Hepatocyte (in vitro differentiated cells): ENCODE measurements around the gene ALK. TPM values are rescaled to one million over a fixed set of nuclear protein-coding genes. Genes with fewer than 3 reads are reported as not detected.

Source experiments
- DNase-seq: peaks from one replicate; pipeline ENCODE4 v3.0.0-alpha.2; 2016; ENCODE audit warnings: low spot score
- H2AFZ ChIP-seq: fragments of 200-600 bp; sonication (generic); 2 replicates; pipeline ENCODE4 v1.6.0; 2016; ENCODE audit warnings: antibody characterized with exemption, mild to moderate bottlenecking
- H3K27ac ChIP-seq: fragments of 200-600 bp; sonication (generic); 2 replicates; pipeline ENCODE4 v1.5.1; 2016; ENCODE audit warnings: mild to moderate bottlenecking
- H3K27me3 ChIP-seq: fragments of 200-600 bp; sonication (generic); 2 replicates; pipeline ENCODE4 v1.6.1; 2016
- H3K36me3 ChIP-seq: fragments of 200-600 bp; sonication (generic); replicated peaks from 2 replicates; pipeline ENCODE4 v1.5.1; 2016; ENCODE audit warnings: low read depth; ENCODE audit not compliant: insufficient read depth
- H3K4me1 ChIP-seq: fragments of 200-600 bp; sonication (generic); 2 replicates; pipeline ENCODE4 v1.5.1; 2016; ENCODE audit warnings: mild to moderate bottlenecking, moderate library complexity; ENCODE audit not compliant: insufficient read depth
- H3K4me2 ChIP-seq: fragments of 200-600 bp; sonication (generic); 2 replicates; pipeline ENCODE4 v1.6.0; 2016
- H3K4me3 ChIP-seq: fragments of 200-600 bp; sonication (generic); 2 replicates; pipeline ENCODE4 v1.5.1; 2016; ENCODE audit warnings: mild to moderate bottlenecking
- H3K79me2 ChIP-seq: fragments of 200-600 bp; sonication (generic); 2 replicates; pipeline ENCODE4 v1.6.0; 2017; ENCODE audit warnings: mild to moderate bottlenecking
- H3K9me2 ChIP-seq: fragments of 200-600 bp; sonication (generic); replicated peaks from 2 replicates; pipeline ENCODE4 v1.6.0; 2017; ENCODE audit warnings: mild to moderate bottlenecking; ENCODE audit not compliant: insufficient read depth
- H3K9me3 ChIP-seq: fragments of 200-600 bp; sonication (generic); 2 replicates; pipeline ENCODE4 v1.5.1; 2016; ENCODE audit warnings: low read depth, mild to moderate bottlenecking
- H4K20me1 ChIP-seq: fragments of 200-600 bp; sonication (generic); 2 replicates; pipeline ENCODE4 v1.6.0; 2016; ENCODE audit warnings: mild to moderate bottlenecking; ENCODE audit not compliant: insufficient read depth, poor library complexity, severe bottlenecking
- CTCF ChIP-seq: fragments of 200-600 bp; sonication (generic); IDR thresholded peaks from 2 replicates; pipeline ENCODE4 v1.5.1; 2016; ENCODE audit warnings: antibody characterized with exemption, mild to moderate bottlenecking; ENCODE audit not compliant: poor library complexity
- EZH2 ChIP-seq: fragments of 200-600 bp; sonication (generic); IDR thresholded peaks from 2 replicates; pipeline ENCODE4 v1.6.1; 2016; ENCODE audit warnings: antibody characterized with exemption, mild to moderate bottlenecking, borderline replicate concordance
- EZH2phosphoT487 ChIP-seq: fragments of 200-600 bp; sonication (generic); IDR thresholded peaks from one replicate; pipeline ENCODE4 v1.6.1; 2018; ENCODE audit warnings: antibody characterized with exemption, mild to moderate bottlenecking, low read depth, moderate library complexity; ENCODE audit not compliant: unreplicated experiment, severe bottlenecking
- WGBS: methylation state at CpG from one replicate; pipeline ENCODE4 v1.1.6; 2016; ENCODE audit warnings: low lambda C conversion rate; ENCODE audit errors: missing lambda C conversion rate; 5-methylcytosine and 5-hydroxymethylcytosine counted together
- polyA plus RNA-seq: library from polyadenylated mRNA; unstranded; fragments of >200 nt; fragmentation: Nextera tagmentation; extraction: Ambion mirVana; gene quantifications from 2 replicates; pipeline ENCODE4 v1.2.1, GENCODE V29; 2016
- total RNA-seq: library from RNA; depleted of rRNA; stranded (reverse); fragments of >200 nt; gene quantifications from 2 replicates; pipeline ENCODE4 v1.2.3, GENCODE V29; 2014

The ALK gene
- total and polyA plus RNA-seq, 2 experiments from 2014 or later = 0.16 to 0.27 TPM

GRCh38 chr2:29940706-29941105 lies 19.3 kb upstream of the ALK start:
- no peaks in the 10 kb centered on the region for H3K36me3 ChIP-seq
- H3K27ac ChIP-seq = peak overlapping the region; percentile 37
- H4K20me1 ChIP-seq = no peaks in the 10 kb centered on the region
- no peak overlapping the region for H3K4me3 ChIP-seq
- peak; percentile 75 for DNase-seq
- 40% methylated on average over 5 of the region's 5 CpGs for whole genome bisulfite sequencing
- no peaks in the 10 kb centered on the region for H3K9me2 ChIP-seq
- H2AFZ ChIP-seq = no peak overlapping the region
- no peaks in the 10 kb centered on the region for H3K27me3 ChIP-seq
- no peaks in the 10 kb centered on the region for H3K79me2 ChIP-seq
- no peak overlapping the region for H3K4me2 ChIP-seq
- TF ChIP-seq EZH2 = no peak
- TF ChIP-seq CTCF = no peak
- no peak for TF ChIP-seq EZH2phosphoT487
- H3K4me1 ChIP-seq = no peaks in the 10 kb centered on the region
- no peaks in the 10 kb centered on the region for H3K9me3 ChIP-seq

- Histone ChIP-seq H3K27ac (no peak overlapping the region), H3K36me3 (no peaks in the 10 kb centered on the region), H3K4me1 (no peaks in the 10 kb centered on the region), H3K9me2 (no peaks in the 10 kb centered on the region), H3K79me2 (no peaks in the 10 kb centered on the region), H3K4me2 (no peak overlapping the region), H3K27me3 (no peaks in the 10 kb centered on the region), H2AFZ (no peak overlapping the region), H3K9me3 (no peaks in the 10 kb centered on the region), H3K4me3 (no peak overlapping the region), H4K20me1 (no peaks in the 10 kb centered on the region)
- DNase-seq = no peak
- TF ChIP-seq EZH2 = no peak
- TF ChIP-seq EZH2phosphoT487 = no peak
- TF ChIP-seq CTCF = no peak
- WGBS = 68% methylated on average over 8 of the region's 8 CpGs
Measured at GRCh38 chr2:29936020-29936419, 14.6 kb upstream of the ALK start.

GRCh38 chr2:29931818-29932217 lies 10.4 kb upstream of the ALK start:
- no peak overlapping the region for H3K4me2 ChIP-seq
- no peak for DNase-seq
- H2AFZ ChIP-seq = no peak overlapping the region
- no peaks in the 10 kb centered on the region for H4K20me1 ChIP-seq
- WGBS = 79% methylated on average over 1 of the region's 1 CpG
- no peaks in the 10 kb centered on the region for H3K36me3 ChIP-seq
- H3K9me2 ChIP-seq = no peaks in the 10 kb centered on the region
- no peak overlapping the region for H3K4me3 ChIP-seq
- H3K4me1 ChIP-seq = no peaks in the 10 kb centered on the region
- TF ChIP-seq EZH2 (no peak), CTCF (no peak), EZH2phosphoT487 (no peak)
- no peaks in the 10 kb centered on the region for H3K27me3 ChIP-seq
- no peaks in the 10 kb centered on the region for H3K9me3 ChIP-seq
- H3K27ac ChIP-seq = no peak overlapping the region
- H3K79me2 ChIP-seq = no peaks in the 10 kb centered on the region

- Histone ChIP-seq H2AFZ (no peak overlapping the region), H3K4me3 (no peak overlapping the region), H3K27me3 (peaks cover 43% of the 10 kb centered on the region), H3K9me2 (no peaks in the 10 kb centered on the region), H3K27ac (no peak overlapping the region), H3K9me3 (no peaks in the 10 kb centered on the region), H3K36me3 (no peaks in the 10 kb centered on the region), H3K4me2 (no peak overlapping the region), H4K20me1 (no peaks in the 10 kb centered on the region), H3K4me1 (peaks cover 19% of the 10 kb centered on the region), H3K79me2 (no peaks in the 10 kb centered on the region)
- WGBS = 33% methylated on average over 3 of the region's 3 CpGs
- TF ChIP-seq EZH2 = no peak
- TF ChIP-seq CTCF = peak; percentile 97
- no peak for TF ChIP-seq EZH2phosphoT487
- peak; percentile 88 for DNase-seq
Measured at GRCh38 chr2:29923110-29923721, 1.8 kb upstream of the ALK start.
